K562 (cell line): ENCODE data around the gene PARD3.

ENCODE experiments used
- FOXK2 ChIP-seq, 2 experiments: fragments of 450-650 bp; IDR thresholded peaks in 1 of 2; conservative IDR thresholded peaks in 1 of 2; 2 replicates each; pipeline ENCODE4 v1.6.1; 2016; ENCODE audit warnings: low read depth in 2 of 2, mild to moderate bottlenecking in 1 of 2
- KDM1A ChIP-seq, 2 experiments: fragments of 450-650 bp; IDR thresholded peaks; 2 replicates each; pipeline ENCODE4 v1.6.1; 2016; ENCODE audit warnings: mild to moderate bottlenecking in 2 of 2
- RAD51 ChIP-seq: fragments of 450-650 bp; IDR thresholded peaks from 2 replicates; pipeline ENCODE4 v1.7.1; 2016; ENCODE audit warnings: low read depth, mild to moderate bottlenecking, borderline replicate concordance
- SMARCC2 ChIP-seq: fragments of 450-650 bp; IDR thresholded peaks from 2 replicates; pipeline ENCODE4 v1.6.1; 2017; ENCODE audit warnings: antibody characterized with exemption, moderate library complexity, mild to moderate bottlenecking, low read depth
- SMC3 ChIP-seq: conservative IDR thresholded peaks from 2 replicates; pipeline ENCODE4 v1.6.1; 2011; ENCODE audit warnings: low read depth, low read length, improper control_type of control experiment; ENCODE audit not compliant: insufficient read depth
- SREBF1 ChIP-seq: fragments of 150-350 bp; IDR thresholded peaks from 2 replicates; pipeline ENCODE4 v1.6.1; 2014; ENCODE audit warnings: antibody characterized with exemption, low read depth, low read length, borderline replicate concordance
- ZC3H11A ChIP-seq: IDR thresholded peaks from 2 replicates; pipeline ENCODE4 v1.6.1; 2012; ENCODE audit warnings: low read depth, low read length, improper control_type of control experiment
- ZFP36 ChIP-seq: fragments of 150-350 bp; IDR thresholded peaks from 2 replicates; pipeline ENCODE4 v1.6.1; 2018; ENCODE audit warnings: low read length, low read depth; ENCODE audit not compliant: partially characterized antibody
- ZNF146 ChIP-seq: IDR thresholded peaks from one replicate; pipeline ENCODE4 v1.6.1; 2018; ENCODE audit warnings: missing compliant biosample characterization; ENCODE audit not compliant: unreplicated experiment
- ZNF277 ChIP-seq: fragments of 250-450 bp; sonication (Bioruptor Pico); IDR thresholded peaks from 2 replicates; pipeline ENCODE4 v1.8.0; 2022; ENCODE audit warnings: inconsistent platforms, mild to moderate bottlenecking, moderate library complexity, borderline replicate concordance
- TF ChIP-seq, protein P1 (sequence below): sonication (generic); formaldehyde crosslinking; IDR thresholded peaks from 2 replicates; pipeline ENCODE4 v1.9.0; 2022; ENCODE audit warnings: mild to moderate bottlenecking, missing genetic modification reagents
- TF ChIP-seq, protein P2 (sequence below), 2 experiments: fragments of 450-650 bp; formaldehyde crosslinking in 1 of 2; IDR thresholded peaks; 2 replicates each; pipeline versions ENCODE4 v1.4.0 to v1.6.1; 2014 to 2020; ENCODE audit warnings: mild to moderate bottlenecking in 2 of 2, borderline replicate concordance in 1 of 2, low read depth in 1 of 2
- TF ChIP-seq, protein P3 (sequence below), 3 experiments: IDR thresholded peaks in 2 of 3; conservative IDR thresholded peaks in 1 of 3; 2 replicates each; pipeline ENCODE4 v1.5.1; 2011 to 2012; ENCODE audit warnings: low read length in 3 of 3, mild to moderate bottlenecking in 3 of 3, control low read depth in 2 of 3, improper control_type of control experiment in 1 of 3, inconsistent platforms in 1 of 3, low read depth in 1 of 3, mixed read lengths in 1 of 3, moderate library complexity in 1 of 3; ENCODE audit not compliant: insufficient read depth in 2 of 3

GRCh38 chr10:34273340-34273739 is 541.8 kb downstream of the PARD3 start:
- TF ChIP-seq KDM1A (IDR thresholded peaks at IDR 0.05) (no peak), SREBF1 (no peak), ZNF277 (no peak), ZC3H11A (no peak), ZNF146 (CRISPR knock-in tag) (no peak), SMARCC2 (no peak), RAD51 (no peak), FOXK2 (conservative IDR thresholded peaks at IDR 0.05 in 1 of 2, IDR thresholded peaks at IDR 0.05 in 1 of 2; ENCODE audit: low read depth in 2 of 2) (no peak), ZFP36 (no peak), SMC3 (no peak)
- TF ChIP-seq, protein P1, sequence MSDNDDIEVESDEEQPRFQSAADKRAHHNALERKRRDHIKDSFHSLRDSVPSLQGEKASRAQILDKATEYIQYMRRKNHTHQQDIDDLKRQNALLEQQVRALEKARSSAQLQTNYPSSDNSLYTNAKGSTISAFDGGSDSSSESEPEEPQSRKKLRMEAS (CRISPR knock-in tag), result no peak
- TF ChIP-seq, protein P2, sequence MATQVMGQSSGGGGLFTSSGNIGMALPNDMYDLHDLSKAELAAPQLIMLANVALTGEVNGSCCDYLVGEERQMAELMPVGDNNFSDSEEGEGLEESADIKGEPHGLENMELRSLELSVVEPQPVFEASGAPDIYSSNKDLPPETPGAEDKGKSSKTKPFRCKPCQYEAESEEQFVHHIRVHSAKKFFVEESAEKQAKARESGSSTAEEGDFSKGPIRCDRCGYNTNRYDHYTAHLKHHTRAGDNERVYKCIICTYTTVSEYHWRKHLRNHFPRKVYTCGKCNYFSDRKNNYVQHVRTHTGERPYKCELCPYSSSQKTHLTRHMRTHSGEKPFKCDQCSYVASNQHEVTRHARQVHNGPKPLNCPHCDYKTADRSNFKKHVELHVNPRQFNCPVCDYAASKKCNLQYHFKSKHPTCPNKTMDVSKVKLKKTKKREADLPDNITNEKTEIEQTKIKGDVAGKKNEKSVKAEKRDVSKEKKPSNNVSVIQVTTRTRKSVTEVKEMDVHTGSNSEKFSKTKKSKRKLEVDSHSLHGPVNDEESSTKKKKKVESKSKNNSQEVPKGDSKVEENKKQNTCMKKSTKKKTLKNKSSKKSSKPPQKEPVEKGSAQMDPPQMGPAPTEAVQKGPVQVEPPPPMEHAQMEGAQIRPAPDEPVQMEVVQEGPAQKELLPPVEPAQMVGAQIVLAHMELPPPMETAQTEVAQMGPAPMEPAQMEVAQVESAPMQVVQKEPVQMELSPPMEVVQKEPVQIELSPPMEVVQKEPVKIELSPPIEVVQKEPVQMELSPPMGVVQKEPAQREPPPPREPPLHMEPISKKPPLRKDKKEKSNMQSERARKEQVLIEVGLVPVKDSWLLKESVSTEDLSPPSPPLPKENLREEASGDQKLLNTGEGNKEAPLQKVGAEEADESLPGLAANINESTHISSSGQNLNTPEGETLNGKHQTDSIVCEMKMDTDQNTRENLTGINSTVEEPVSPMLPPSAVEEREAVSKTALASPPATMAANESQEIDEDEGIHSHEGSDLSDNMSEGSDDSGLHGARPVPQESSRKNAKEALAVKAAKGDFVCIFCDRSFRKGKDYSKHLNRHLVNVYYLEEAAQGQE (IDR thresholded peaks at IDR 0.05; ENCODE audit: borderline replicate concordance), result no peak
- TF ChIP-seq, protein P2 (CRISPR knock-in tag; IDR thresholded peaks at IDR 0.05; ENCODE audit: low read depth), result no peak
- TF ChIP-seq, protein P3, sequence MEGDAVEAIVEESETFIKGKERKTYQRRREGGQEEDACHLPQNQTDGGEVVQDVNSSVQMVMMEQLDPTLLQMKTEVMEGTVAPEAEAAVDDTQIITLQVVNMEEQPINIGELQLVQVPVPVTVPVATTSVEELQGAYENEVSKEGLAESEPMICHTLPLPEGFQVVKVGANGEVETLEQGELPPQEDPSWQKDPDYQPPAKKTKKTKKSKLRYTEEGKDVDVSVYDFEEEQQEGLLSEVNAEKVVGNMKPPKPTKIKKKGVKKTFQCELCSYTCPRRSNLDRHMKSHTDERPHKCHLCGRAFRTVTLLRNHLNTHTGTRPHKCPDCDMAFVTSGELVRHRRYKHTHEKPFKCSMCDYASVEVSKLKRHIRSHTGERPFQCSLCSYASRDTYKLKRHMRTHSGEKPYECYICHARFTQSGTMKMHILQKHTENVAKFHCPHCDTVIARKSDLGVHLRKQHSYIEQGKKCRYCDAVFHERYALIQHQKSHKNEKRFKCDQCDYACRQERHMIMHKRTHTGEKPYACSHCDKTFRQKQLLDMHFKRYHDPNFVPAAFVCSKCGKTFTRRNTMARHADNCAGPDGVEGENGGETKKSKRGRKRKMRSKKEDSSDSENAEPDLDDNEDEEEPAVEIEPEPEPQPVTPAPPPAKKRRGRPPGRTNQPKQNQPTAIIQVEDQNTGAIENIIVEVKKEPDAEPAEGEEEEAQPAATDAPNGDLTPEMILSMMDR (IDR thresholded peaks at IDR 0.05 in 2 of 3, conservative IDR thresholded peaks at IDR 0.05 in 1 of 3; ENCODE audit: insufficient read depth in 2 of 3, low read depth in 1 of 3, low read length in 3 of 3), result no peak
